SH-SY5Y (cell line): Measurements from ENCODE around the gene NCOA3.

ENCODE experiments used
- GATA2 ChIP-seq: IDR thresholded peaks from 2 replicates; pipeline ENCODE4 v1.6.1; 2011; ENCODE audit warnings: mild to moderate bottlenecking, low read depth, low read length
- GATA3 ChIP-seq: IDR thresholded peaks from 2 replicates; pipeline ENCODE4 v1.6.1; 2011; ENCODE audit warnings: low read depth, mild to moderate bottlenecking, low read length, moderate library complexity

- TF ChIP-seq GATA2 (no peak), GATA3 (no peak)
These were observed 8.0 kb downstream of the NCOA3 start for GRCh38 chr20:47509685-47510084.
